NT2/D1 (cell line): ENCODE data around the gene KLC1.
"Not testable (repeated sequence)": the region's sequence is repeated elsewhere in the genome, so short reads cannot be mapped to it uniquely, and the experiment has no call there.

ENCODE experiments used
- DNase-seq: peaks from one replicate; pipeline ENCODE4 v3.0.0-alpha.2; 2011; ENCODE audit warnings: low read depth, low spot score
- H3K27me3 ChIP-seq: 2 replicates; pipeline ENCODE4 v1.6.0; 2011; ENCODE audit warnings: mild to moderate bottlenecking; ENCODE audit not compliant: insufficient read length, insufficient read depth
- H3K36me3 ChIP-seq: 2 replicates; pipeline ENCODE4 v1.6.1; 2011; ENCODE audit warnings: mild to moderate bottlenecking, low read length, mixed read lengths; ENCODE audit not compliant: insufficient read depth, insufficient read length
- H3K4me1 ChIP-seq: 2 replicates; pipeline ENCODE4 v1.5.1; 2011; ENCODE audit not compliant: insufficient read depth, insufficient read length
- H3K4me3 ChIP-seq: 2 replicates; pipeline ENCODE4 v1.5.1; 2011; ENCODE audit warnings: low read depth; ENCODE audit not compliant: insufficient read length
- H3K9ac ChIP-seq: 2 replicates; pipeline ENCODE4 v1.6.0; 2011; ENCODE audit warnings: low read depth; ENCODE audit not compliant: insufficient read length
- H3K9me3 ChIP-seq: 2 replicates; pipeline ENCODE4 v1.5.1; 2011; ENCODE audit warnings: mild to moderate bottlenecking, low read length; ENCODE audit not compliant: insufficient read depth
- SUZ12 ChIP-seq: IDR thresholded peaks from 2 replicates; pipeline ENCODE4 v1.6.1; 2011; ENCODE audit not compliant: insufficient read length, insufficient read depth; ENCODE audit errors: extremely low read depth
- YY1 ChIP-seq: IDR thresholded peaks from 2 replicates; pipeline ENCODE4 v1.6.1; 2011; ENCODE audit not compliant: insufficient read length, insufficient read depth
- ZNF274 ChIP-seq: IDR thresholded peaks from 2 replicates; pipeline ENCODE4 v1.6.1; 2011; ENCODE audit warnings: mild to moderate bottlenecking, low read depth, low read length

KLC1 gene

GRCh38 chr14:103686831-103687485 is 57.9 kb downstream of the KLC1 start:
- H3K4me3 ChIP-seq = no peak overlapping the region
- H3K36me3 ChIP-seq = peaks cover 68% of the 10 kb centered on the region
- no peaks in the 10 kb centered on the region for H3K27me3 ChIP-seq
- no peak overlapping the region for H3K9ac ChIP-seq
- H3K4me1 ChIP-seq = peaks cover 4% of the 10 kb centered on the region
- H3K9me3 ChIP-seq = no peaks in the 10 kb centered on the region
- TF ChIP-seq SUZ12 (no peak), ZNF274 (no peak), YY1 (no peak)
- no peak for DNase-seq

GRCh38 chr14:103687712-103688111 is 58.7 kb downstream of the KLC1 start:
- H3K9ac ChIP-seq = no peak overlapping the region
- H3K36me3 ChIP-seq = peaks cover 72% of the 10 kb centered on the region
- peaks cover 4% of the 10 kb centered on the region for H3K4me1 ChIP-seq
- no peak overlapping the region for H3K4me3 ChIP-seq
- no peaks in the 10 kb centered on the region for H3K9me3 ChIP-seq
- TF ChIP-seq ZNF274 = no peak
- TF ChIP-seq SUZ12 = no peak
- TF ChIP-seq YY1 = no peak
- no peaks in the 10 kb centered on the region for H3K27me3 ChIP-seq
- no peak for DNase-seq

- H3K9me3 ChIP-seq = no peaks in the 10 kb centered on the region
- TF ChIP-seq YY1 (no peak), ZNF274 (no peak), SUZ12 (no peak)
- H3K4me1 ChIP-seq = peaks cover 4% of the 10 kb centered on the region
- H3K36me3 ChIP-seq = peaks cover 72% of the 10 kb centered on the region
- no peak overlapping the region for H3K9ac ChIP-seq
- no peak overlapping the region for H3K4me3 ChIP-seq
- no peaks in the 10 kb centered on the region for H3K27me3 ChIP-seq
- DNase-seq = no peak
These were observed 59.4 kb downstream of the KLC1 start for GRCh38 chr14:103688441-103688840.

- Histone ChIP-seq H3K9me3 (no peaks in the 10 kb centered on the region), H3K36me3 (peaks cover 72% of the 10 kb centered on the region), H3K9ac (no peak overlapping the region), H3K4me3 (no peak overlapping the region), H3K4me1 (peaks cover 4% of the 10 kb centered on the region), H3K27me3 (no peaks in the 10 kb centered on the region)
- no peak for DNase-seq
- TF ChIP-seq ZNF274 (no peak), YY1 (no peak), SUZ12 (no peak)
These were observed 60.2 kb downstream of the KLC1 start for GRCh38 chr14:103688906-103689902.

GRCh38 chr14:103690332-103690731 is 61.3 kb downstream of the KLC1 start:
- DNase-seq = no peak
- TF ChIP-seq ZNF274 (no peak), SUZ12 (no peak), YY1 (no peak)
- no peak overlapping the region for H3K9ac ChIP-seq
- no peak overlapping the region for H3K4me3 ChIP-seq
- no peaks in the 10 kb centered on the region for H3K9me3 ChIP-seq
- no peaks in the 10 kb centered on the region for H3K27me3 ChIP-seq
- peaks cover 4% of the 10 kb centered on the region for H3K4me1 ChIP-seq
- H3K36me3 ChIP-seq = peaks cover 69% of the 10 kb centered on the region

GRCh38 chr14:103691655-103692054 is 62.6 kb downstream of the KLC1 start:
- H3K36me3 ChIP-seq = peaks cover 63% of the 10 kb centered on the region
- H3K9me3 ChIP-seq, H3K4me3 ChIP-seq, H3K27me3 ChIP-seq, DNase-seq, H3K9ac ChIP-seq, H3K4me1 ChIP-seq: not testable (repeated sequence)

GRCh38 chr14:103692159-103692558 is 63.1 kb downstream of the KLC1 start:
- H3K4me3 ChIP-seq = no peak overlapping the region
- peaks cover 61% of the 10 kb centered on the region for H3K36me3 ChIP-seq
- DNase-seq = no peak
- H3K27me3 ChIP-seq = no peaks in the 10 kb centered on the region
- TF ChIP-seq ZNF274 = no peak
- no peak for TF ChIP-seq YY1
- peaks cover 2% of the 10 kb centered on the region for H3K4me1 ChIP-seq
- H3K9ac ChIP-seq = no peak overlapping the region
- H3K9me3 ChIP-seq = no peaks in the 10 kb centered on the region
